Body of pancreas (tissue), 4 donors: ENCODE results near the gene BCOR. TPM values are rescaled to one million over a fixed set of nuclear protein-coding genes. Genes with fewer than 3 reads are reported as not detected.

Source experiments
- ATAC-seq: fragments of 150-250 bp; one replicate; pipeline ENCODE4 v1.9.1; 2016
- DNase-seq, 4 donors: peaks; one replicate each; pipeline ENCODE4 v3.0.0-alpha.2; 2019
- H3K27ac ChIP-seq, 4 donors: fragments of 200-600 bp; sonication (generic); 1 replicate in 3 of 4; 2 replicates in 1 of 4; pipeline versions ENCODE4 v1.5.1 to v1.6.1; 2016 to 2019; ENCODE audit warnings: mild to moderate bottlenecking in 1 of 4, mixed read lengths in 1 of 4, moderate library complexity in 1 of 4
- H3K27me3 ChIP-seq, 2 donors: fragments of 200-600 bp; sonication (generic); one replicate each; pipeline ENCODE4 v1.6.0; 2016; ENCODE audit warnings: mild to moderate bottlenecking in 1 of 2
- H3K36me3 ChIP-seq, 2 donors: fragments of 200-600 bp; sonication (generic); replicated peaks in 1 of 2; 2 replicates each; pipeline ENCODE4 v1.5.1; 2016; ENCODE audit warnings: low read depth in 2 of 2; ENCODE audit not compliant: insufficient read depth in 1 of 2
- H3K4me1 ChIP-seq: fragments of 200-600 bp; sonication (generic); one replicate; pipeline ENCODE4 v1.6.0; 2016
- H3K4me3 ChIP-seq, 2 donors: fragments of 200-600 bp; sonication (generic); 1 replicate in 1 of 2; 2 replicates in 1 of 2; pipeline ENCODE4 v1.5.1; 2016 to 2019
- H3K9me3 ChIP-seq, 3 donors: fragments of 200-600 bp; sonication (generic); 1 replicate in 2 of 3; 2 replicates in 1 of 3; pipeline ENCODE4 v1.5.1; 2016
- CTCF ChIP-seq, 7 experiments: fragments of 450-650 bp in 4 of 7; fragments of 200-600 bp in 3 of 7; sonication (generic) in 3 of 7; IDR thresholded peaks; one replicate each; pipeline ENCODE4 v1.5.1; 2016 to 2019; ENCODE audit warnings: antibody characterized with exemption in 7 of 7
- POLR2A ChIP-seq, 3 donors: fragments of 450-650 bp; IDR thresholded peaks; one replicate each; pipeline ENCODE4 v1.6.1; 2016; ENCODE audit warnings: antibody characterized with exemption in 3 of 3, mild to moderate bottlenecking in 2 of 3
- WGBS, 2 donors: methylation state at CpG; one replicate each; pipeline ENCODE4 v1.1.5; 2017; 5-methylcytosine and 5-hydroxymethylcytosine counted together
- intact Hi-C: fragments of 100-400 bp; cut with DNase I; formaldehyde crosslinking; loops from one replicate; pipeline ENCODE4 v1.15.1; 2023
- total RNA-seq, 2 donors: library from RNA; depleted of rRNA; stranded (reverse); fragments of >200 nt; gene quantifications; one replicate each; pipeline ENCODE4 v1.1.0, GENCODE V29; 2016

BCOR gene
- total RNA-seq, 2 donors from 2014 or later: 13.2 to 23.6 TPM

DNA sequence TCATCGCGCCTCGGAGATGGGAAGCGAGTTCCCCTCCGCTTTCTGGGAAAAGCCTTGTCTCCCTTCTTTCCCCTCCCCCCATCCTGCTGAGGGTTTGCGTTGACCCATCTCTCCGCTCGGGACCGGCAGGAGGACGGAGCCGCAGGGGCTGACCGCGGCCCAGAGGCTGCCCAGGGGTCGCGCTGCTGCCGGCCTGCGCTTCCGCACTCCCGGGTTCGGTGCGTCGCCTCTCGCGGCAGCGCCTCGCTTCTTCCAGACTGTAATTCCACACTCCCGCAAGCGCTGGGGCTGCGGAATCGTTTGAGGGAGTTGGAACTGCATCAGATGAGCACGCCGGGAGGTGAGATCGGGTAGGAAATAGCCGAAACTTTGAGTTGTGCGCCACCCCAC, 88.3 kb downstream of the BCOR start:
- Histone ChIP-seq H3K36me3 (no peaks in the 10 kb centered on the region), H3K27me3 (no peaks in the 10 kb centered on the region), H3K4me3 (no peak overlapping the region), H3K9me3 (no peaks in the 10 kb centered on the region), H3K27ac (no peak overlapping the region), H3K4me1 (peaks cover 28% of the 10 kb centered on the region)
- 28 to 50% methylated on average over 10 to 31 of the region's 35 CpGs for WGBS, 2 donors
- TF ChIP-seq POLR2A (IDR thresholded peaks at IDR 0.05) (no peak), CTCF (IDR thresholded peaks at IDR 0.05) (no peak)
- DNase-seq (no peak), ATAC-seq (no peak)
- intact Hi-C loops: no loop called here

DNA sequence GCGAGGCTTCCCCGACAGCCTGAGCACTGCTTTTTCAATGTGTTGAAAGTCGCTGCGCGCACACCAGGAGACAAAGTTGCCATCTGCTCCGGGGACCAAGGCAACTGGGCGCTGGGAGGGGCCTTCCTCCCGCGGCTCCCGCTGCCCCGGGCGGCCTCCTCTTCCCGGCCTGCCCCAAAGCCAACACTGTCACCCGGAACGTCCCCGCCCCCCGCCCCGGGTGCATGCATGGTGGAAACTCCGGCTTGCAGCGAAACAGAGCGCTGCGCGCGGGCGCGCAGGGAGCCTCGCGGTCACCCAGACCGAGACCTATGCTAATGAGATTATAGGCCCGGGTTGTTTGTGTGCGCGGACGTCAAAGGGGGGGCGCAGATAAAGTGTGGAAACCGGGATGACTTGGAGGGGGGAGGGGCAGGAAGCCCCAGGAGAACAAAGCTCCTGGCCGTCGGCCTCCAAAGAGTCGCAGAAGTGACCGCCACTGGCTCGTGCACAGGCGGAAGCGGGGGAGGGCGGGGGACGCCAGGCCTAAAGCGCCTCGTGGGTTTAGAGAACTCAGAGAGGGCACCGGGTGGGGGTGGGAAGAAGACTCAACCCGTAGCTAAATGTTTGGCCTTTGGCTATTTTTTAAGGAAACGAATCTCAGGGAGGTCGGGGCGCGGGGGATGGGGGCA, 88.8 kb downstream of the BCOR start:
- intact Hi-C loops: no loop called here
- Histone ChIP-seq H3K9me3 (no peaks in the 10 kb centered on the region), H3K36me3 (no peaks in the 10 kb centered on the region), H3K27me3 (no peaks in the 10 kb centered on the region), H3K4me1 (peaks cover 28% of the 10 kb centered on the region), H3K4me3 (no peak overlapping the region), H3K27ac (no peak overlapping the region)
- ATAC-seq (no peak), DNase-seq (peak in 3 of 4 donors; percentile 22 to 31 (median 24))
- 3 to 6% methylated on average over 17 to 34 of the region's 52 CpGs for WGBS, 2 donors
- TF ChIP-seq POLR2A (IDR thresholded peaks at IDR 0.05) (no peak), CTCF (IDR thresholded peaks at IDR 0.05) (no peak)

GRCh38 chrX:40007756-40008705, 89.7 kb downstream of the BCOR start:
- Histone ChIP-seq H3K27ac (no peak overlapping the region), H3K36me3 (no peaks in the 10 kb centered on the region), H3K27me3 (no peaks in the 10 kb centered on the region), H3K4me1 (peaks cover 22% of the 10 kb centered on the region), H3K9me3 (no peaks in the 10 kb centered on the region), H3K4me3 (no peak overlapping the region)
- no peak for ATAC-seq
- DNase-seq: no peak
- 66 to 88% methylated on average over 18 to 35 of the region's 47 CpGs for WGBS, 2 donors
- TF ChIP-seq POLR2A (IDR thresholded peaks at IDR 0.05) (no peak), CTCF (IDR thresholded peaks at IDR 0.05) (no peak)
- intact Hi-C loops: no loop called here

DNA sequence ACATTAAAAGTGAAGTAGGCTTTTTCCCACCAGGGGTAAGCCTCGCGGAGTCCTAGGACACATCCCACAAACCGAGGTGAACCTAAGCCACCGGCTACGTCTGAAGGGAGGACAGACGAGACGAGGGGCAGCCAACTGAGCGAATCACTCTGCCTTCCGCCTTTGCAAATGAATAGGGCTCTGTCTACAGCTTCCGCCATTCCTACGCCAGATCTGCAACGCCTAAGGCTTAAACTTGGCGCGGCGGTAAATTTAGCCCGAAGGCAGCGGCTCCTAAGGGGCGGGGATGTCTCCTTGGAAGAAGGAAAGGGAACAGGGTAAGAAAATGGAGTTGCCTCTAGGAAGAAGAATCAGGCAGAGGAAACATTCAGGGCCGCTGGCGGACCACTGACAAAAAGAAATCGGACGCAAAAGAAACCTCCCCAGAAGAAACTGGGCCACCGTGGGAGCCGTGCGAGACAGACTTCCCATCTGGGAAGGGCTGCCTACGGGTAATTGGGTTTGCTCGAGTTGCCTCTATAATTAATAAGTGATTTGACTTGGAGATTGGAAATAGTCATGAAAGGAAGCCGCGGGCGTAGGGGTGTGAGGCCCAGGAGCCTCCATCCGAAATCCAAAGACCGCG, 90.5 kb downstream of the BCOR start:
- Histone ChIP-seq H3K9me3 (no peaks in the 10 kb centered on the region), H3K27ac (no peak overlapping the region), H3K4me3 (no peak overlapping the region), H3K27me3 (no peaks in the 10 kb centered on the region), H3K4me1 (peaks cover 14% of the 10 kb centered on the region), H3K36me3 (no peaks in the 10 kb centered on the region)
- TF ChIP-seq CTCF (IDR thresholded peaks at IDR 0.05): no peak
- no peak for TF ChIP-seq POLR2A (IDR thresholded peaks at IDR 0.05)
- intact Hi-C loops: no loop called here
- DNase-seq: no peak
- no peak for ATAC-seq
- WGBS, 2 donors: 77 to 92% methylated on average over 31 to 33 of the region's 33 CpGs
